BE2C (cell line): Measurements from ENCODE around the gene MFAP3L.

ENCODE experiments used
- DNase-seq: peaks from one replicate; pipeline ENCODE4 v3.0.0-alpha.2; 2020
- H3K27me3 ChIP-seq: fragments of 250-450 bp; sonication (Bioruptor Pico); 2 replicates; pipeline ENCODE4 v1.5.1; 2020; ENCODE audit warnings: mild to moderate bottlenecking
- H3K36me3 ChIP-seq: fragments of 250-450 bp; sonication (Bioruptor Pico); 2 replicates; pipeline ENCODE4 v1.5.1; 2020; ENCODE audit warnings: mild to moderate bottlenecking
- H3K4me1 ChIP-seq: fragments of 250-450 bp; sonication (Bioruptor Pico); 2 replicates; pipeline ENCODE4 v1.5.1; 2020
- H3K4me3 ChIP-seq: 2 replicates; pipeline ENCODE4 v1.5.1; 2011; ENCODE audit warnings: low read depth, low read length
- H3K9me3 ChIP-seq: fragments of 250-450 bp; sonication (Bioruptor Pico); 2 replicates; pipeline ENCODE4 v1.5.1; 2020
- CTCF ChIP-seq: IDR thresholded peaks from 2 replicates; pipeline ENCODE4 v1.5.1; 2012; ENCODE audit warnings: mild to moderate bottlenecking, low read depth, low read length

The MFAP3L gene

GRCh38 chr4:169976951-169977350 is 49.2 kb downstream of the MFAP3L start:
- no peak for TF ChIP-seq CTCF
- Histone ChIP-seq H3K27me3 (no peaks in the 10 kb centered on the region; the same call in 1 of the 2 replicates), H3K36me3 (no peaks in the 10 kb centered on the region), H3K9me3 (no peaks in the 10 kb centered on the region), H3K4me3 (no peak overlapping the region), H3K4me1 (no peaks in the 10 kb centered on the region)
- no peak for DNase-seq

- Histone ChIP-seq H3K4me3 (no peak overlapping the region), H3K4me1 (no peaks in the 10 kb centered on the region), H3K27me3 (no peaks in the 10 kb centered on the region; the same call in 1 of the 2 replicates), H3K36me3 (no peaks in the 10 kb centered on the region), H3K9me3 (no peaks in the 10 kb centered on the region)
- no peak for TF ChIP-seq CTCF
- no peak for DNase-seq
Measured at GRCh38 chr4:169975838-169976796, 50.1 kb downstream of the MFAP3L start.

- H3K9me3 ChIP-seq: no peaks in the 10 kb centered on the region
- no peak for DNase-seq
- H3K36me3 ChIP-seq: no peaks in the 10 kb centered on the region
- no peak overlapping the region for H3K4me3 ChIP-seq
- H3K4me1 ChIP-seq: no peaks in the 10 kb centered on the region
- no peaks in the 10 kb centered on the region; the same call in 1 of the 2 replicates for H3K27me3 ChIP-seq
- no peak for TF ChIP-seq CTCF
Measured at GRCh38 chr4:169975131-169975837, 50.9 kb downstream of the MFAP3L start.

- no peaks in the 10 kb centered on the region; the same call in 1 of the 2 replicates for H3K27me3 ChIP-seq
- H3K4me3 ChIP-seq: no peak overlapping the region
- no peaks in the 10 kb centered on the region for H3K36me3 ChIP-seq
- DNase-seq: no peak
- H3K4me1 ChIP-seq: no peaks in the 10 kb centered on the region
- no peak for TF ChIP-seq CTCF
- no peaks in the 10 kb centered on the region for H3K9me3 ChIP-seq
Measured at GRCh38 chr4:169971456-169972015, 54.7 kb downstream of the MFAP3L start.

GRCh38 chr4:169968999-169969398 is 57.2 kb downstream of the MFAP3L start:
- no peaks in the 10 kb centered on the region for H3K36me3 ChIP-seq
- no peak overlapping the region for H3K4me3 ChIP-seq
- no peaks in the 10 kb centered on the region for H3K9me3 ChIP-seq
- DNase-seq: no peak
- H3K27me3 ChIP-seq: no peaks in the 10 kb centered on the region
- H3K4me1 ChIP-seq: no peaks in the 10 kb centered on the region
- TF ChIP-seq CTCF: no peak
